GM23338 (cell line): ENCODE results near the gene GPC6.

Experiments used
- CREB1 ChIP-seq: fragments of 250-450 bp; sonication (Bioruptor Pico); IDR thresholded peaks from 2 replicates; pipeline ENCODE4 v1.5.0; 2020; ENCODE audit warnings: low read depth, mild to moderate bottlenecking, moderate library complexity
- ETS1 ChIP-seq: IDR thresholded peaks from 2 replicates; pipeline ENCODE4 v1.6.1; 2016; ENCODE audit warnings: antibody characterized with exemption
- EZH2 ChIP-seq: fragments of 200-600 bp; sonication (generic); IDR thresholded peaks from one replicate; pipeline ENCODE4 v1.8.0; 2017; ENCODE audit warnings: antibody characterized with exemption, mild to moderate bottlenecking, low read depth; ENCODE audit not compliant: unreplicated experiment
- EZH2phosphoT487 ChIP-seq: fragments of 200-600 bp; sonication (generic); IDR thresholded peaks from one replicate; pipeline ENCODE4 v1.8.1; 2018; ENCODE audit warnings: antibody characterized with exemption; ENCODE audit not compliant: unreplicated experiment
- JUNB ChIP-seq: IDR thresholded peaks from one replicate; pipeline ENCODE4 v1.6.1; 2016; ENCODE audit warnings: antibody characterized with exemption; ENCODE audit not compliant: unreplicated experiment
- POLR2AphosphoS5 ChIP-seq: IDR thresholded peaks from 2 replicates; pipeline ENCODE4 v1.6.1; 2016; ENCODE audit warnings: antibody characterized with exemption, low read depth
- REST ChIP-seq: IDR thresholded peaks from one replicate; pipeline ENCODE4 v1.6.1; 2018; ENCODE audit warnings: antibody characterized with exemption; ENCODE audit not compliant: unreplicated experiment
- ZNF114 ChIP-seq: fragments of 250-450 bp; sonication (Bioruptor Pico); IDR thresholded peaks from 2 replicates; pipeline ENCODE4 v1.5.0; 2020; ENCODE audit warnings: mild to moderate bottlenecking, moderate library complexity
- ZNF331 ChIP-seq: fragments of 250-450 bp; sonication (Bioruptor Pico); IDR thresholded peaks from 2 replicates; pipeline ENCODE4 v1.5.0; 2020; ENCODE audit warnings: low read depth, mild to moderate bottlenecking, moderate library complexity
- TF ChIP-seq, protein P1 (sequence below), 2 experiments: fragments of 200-600 bp in 1 of 2; sonication (generic) in 1 of 2; conservative IDR thresholded peaks; 2 replicates each; pipeline versions ENCODE4 v1.5.1 to v1.6.1; 2016 to 2017; ENCODE audit warnings: antibody characterized with exemption in 2 of 2, low read depth in 2 of 2, mild to moderate bottlenecking in 2 of 2, moderate library complexity in 1 of 2

DNA sequence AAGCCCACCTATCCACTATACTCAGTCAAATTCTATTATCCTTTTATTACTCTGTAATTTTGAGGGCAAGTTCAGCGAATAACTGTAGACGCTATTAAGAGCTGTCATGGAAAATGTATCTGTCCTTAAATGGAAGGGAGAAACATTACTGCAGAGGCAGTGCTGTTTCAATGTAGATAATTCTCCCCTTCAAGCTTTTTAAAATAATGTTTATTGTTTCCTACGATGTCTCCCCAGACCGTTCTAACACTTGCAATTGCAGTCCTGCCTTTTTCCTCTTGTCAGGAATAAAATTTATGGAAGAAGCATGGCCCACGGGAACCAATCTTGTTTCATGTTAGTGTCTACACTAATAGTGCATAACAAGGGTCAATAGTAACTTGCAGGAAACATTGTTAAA, 159.5 kb downstream of the GPC6 start:
- TF ChIP-seq POLR2AphosphoS5 (no peak), EZH2 (no peak), REST (no peak), JUNB (no peak), EZH2phosphoT487 (no peak), CREB1 (CRISPR knock-in tag) (no peak), ETS1 (no peak), ZNF114 (no peak), ZNF331 (CRISPR knock-in tag) (no peak)
- TF ChIP-seq, protein P1, sequence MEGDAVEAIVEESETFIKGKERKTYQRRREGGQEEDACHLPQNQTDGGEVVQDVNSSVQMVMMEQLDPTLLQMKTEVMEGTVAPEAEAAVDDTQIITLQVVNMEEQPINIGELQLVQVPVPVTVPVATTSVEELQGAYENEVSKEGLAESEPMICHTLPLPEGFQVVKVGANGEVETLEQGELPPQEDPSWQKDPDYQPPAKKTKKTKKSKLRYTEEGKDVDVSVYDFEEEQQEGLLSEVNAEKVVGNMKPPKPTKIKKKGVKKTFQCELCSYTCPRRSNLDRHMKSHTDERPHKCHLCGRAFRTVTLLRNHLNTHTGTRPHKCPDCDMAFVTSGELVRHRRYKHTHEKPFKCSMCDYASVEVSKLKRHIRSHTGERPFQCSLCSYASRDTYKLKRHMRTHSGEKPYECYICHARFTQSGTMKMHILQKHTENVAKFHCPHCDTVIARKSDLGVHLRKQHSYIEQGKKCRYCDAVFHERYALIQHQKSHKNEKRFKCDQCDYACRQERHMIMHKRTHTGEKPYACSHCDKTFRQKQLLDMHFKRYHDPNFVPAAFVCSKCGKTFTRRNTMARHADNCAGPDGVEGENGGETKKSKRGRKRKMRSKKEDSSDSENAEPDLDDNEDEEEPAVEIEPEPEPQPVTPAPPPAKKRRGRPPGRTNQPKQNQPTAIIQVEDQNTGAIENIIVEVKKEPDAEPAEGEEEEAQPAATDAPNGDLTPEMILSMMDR (conservative IDR thresholded peaks at IDR 0.05; ENCODE audit: low read depth in 2 of 2): no peak
